Measurements from ENCODE around the gene TTC28. TPM values are rescaled to one million over a fixed set of nuclear protein-coding genes. Genes with fewer than 3 reads are reported as not detected.

The TTC28 gene
- total RNA-seq, 1 donor from 2014 or later: 13.5 TPM

DNA sequence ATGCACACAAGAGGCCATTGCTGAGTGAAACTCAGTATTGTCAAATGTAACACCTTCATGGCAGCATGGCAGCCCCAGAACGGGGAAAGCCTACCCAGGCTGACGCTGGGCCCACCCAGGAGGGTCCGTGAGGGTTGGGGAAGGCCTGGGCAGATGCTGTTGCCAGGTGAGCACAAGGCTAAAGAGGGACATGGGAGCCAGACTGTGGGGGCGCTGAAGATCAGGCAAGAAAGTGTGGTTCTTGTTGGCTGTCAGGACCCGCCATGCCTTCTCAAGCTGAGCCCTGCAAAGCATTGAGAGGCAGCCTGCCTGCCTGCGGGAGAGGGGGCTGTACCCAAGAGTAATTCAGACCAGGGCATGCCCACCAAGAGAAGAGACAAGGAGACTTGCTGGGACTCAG is 675.6 kb downstream of the TTC28 start:
- TF ChIP-seq, protein P1, sequence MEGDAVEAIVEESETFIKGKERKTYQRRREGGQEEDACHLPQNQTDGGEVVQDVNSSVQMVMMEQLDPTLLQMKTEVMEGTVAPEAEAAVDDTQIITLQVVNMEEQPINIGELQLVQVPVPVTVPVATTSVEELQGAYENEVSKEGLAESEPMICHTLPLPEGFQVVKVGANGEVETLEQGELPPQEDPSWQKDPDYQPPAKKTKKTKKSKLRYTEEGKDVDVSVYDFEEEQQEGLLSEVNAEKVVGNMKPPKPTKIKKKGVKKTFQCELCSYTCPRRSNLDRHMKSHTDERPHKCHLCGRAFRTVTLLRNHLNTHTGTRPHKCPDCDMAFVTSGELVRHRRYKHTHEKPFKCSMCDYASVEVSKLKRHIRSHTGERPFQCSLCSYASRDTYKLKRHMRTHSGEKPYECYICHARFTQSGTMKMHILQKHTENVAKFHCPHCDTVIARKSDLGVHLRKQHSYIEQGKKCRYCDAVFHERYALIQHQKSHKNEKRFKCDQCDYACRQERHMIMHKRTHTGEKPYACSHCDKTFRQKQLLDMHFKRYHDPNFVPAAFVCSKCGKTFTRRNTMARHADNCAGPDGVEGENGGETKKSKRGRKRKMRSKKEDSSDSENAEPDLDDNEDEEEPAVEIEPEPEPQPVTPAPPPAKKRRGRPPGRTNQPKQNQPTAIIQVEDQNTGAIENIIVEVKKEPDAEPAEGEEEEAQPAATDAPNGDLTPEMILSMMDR (IDR thresholded peaks at IDR 0.05; ENCODE audit: insufficient read depth, low read length, poor library complexity, severe bottlenecking): no peak
- no peak for DNase-seq (ENCODE audit: low read depth)
- Histone ChIP-seq H3K27me3 (ENCODE audit: control insufficient read depth, insufficient read depth, low read length) (no peaks in the 10 kb centered on the region), H3K4me3 (ENCODE audit: low read depth, low read length) (no peak overlapping the region), H3K36me3 (ENCODE audit: control insufficient read depth, insufficient read depth, low read length) (no peaks in the 10 kb centered on the region)

DNA sequence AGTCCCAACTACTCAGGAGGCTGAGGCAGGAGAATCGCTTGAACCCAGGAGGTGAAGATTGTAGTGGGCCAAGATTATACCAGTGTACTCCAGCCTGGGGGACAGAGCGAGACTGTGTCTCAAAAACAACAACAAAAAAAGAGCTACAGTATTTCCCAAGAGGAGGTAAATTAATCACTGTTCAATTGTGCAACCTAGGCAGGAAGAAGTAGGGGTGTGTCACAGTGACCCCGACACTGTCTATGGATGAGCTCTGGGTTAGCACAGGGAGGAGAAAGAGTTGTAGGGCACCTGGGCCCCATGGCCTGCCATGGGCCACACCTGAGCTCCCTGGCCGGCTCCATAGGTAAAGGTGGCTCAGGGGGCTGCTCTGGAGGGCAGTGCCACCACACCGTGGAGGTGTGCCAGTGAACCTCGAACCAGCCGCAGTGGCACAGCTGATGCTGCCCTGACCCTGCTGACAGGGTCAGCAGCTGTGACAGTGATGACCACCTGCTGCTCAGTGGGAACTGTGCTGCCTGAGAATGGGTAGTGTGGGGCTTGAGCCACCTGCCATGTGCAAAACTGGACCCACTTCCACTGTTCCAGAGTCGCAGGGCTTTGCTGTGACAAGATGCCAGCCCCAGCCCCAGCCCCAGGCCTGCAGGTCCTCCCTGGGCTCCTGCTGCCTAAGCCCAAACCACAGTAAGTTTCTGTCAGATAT is 676.6 kb downstream of the TTC28 start:
- TF ChIP-seq, protein P1 (IDR thresholded peaks at IDR 0.05; ENCODE audit: insufficient read depth, low read length, poor library complexity, severe bottlenecking): no peak
- Histone ChIP-seq H3K4me3 (ENCODE audit: low read depth, low read length) (no peak overlapping the region), H3K36me3 (ENCODE audit: control insufficient read depth, insufficient read depth, low read length) (no peaks in the 10 kb centered on the region), H3K27me3 (ENCODE audit: control insufficient read depth, insufficient read depth, low read length) (no peaks in the 10 kb centered on the region)
- no peak for DNase-seq (ENCODE audit: low read depth)

DNA sequence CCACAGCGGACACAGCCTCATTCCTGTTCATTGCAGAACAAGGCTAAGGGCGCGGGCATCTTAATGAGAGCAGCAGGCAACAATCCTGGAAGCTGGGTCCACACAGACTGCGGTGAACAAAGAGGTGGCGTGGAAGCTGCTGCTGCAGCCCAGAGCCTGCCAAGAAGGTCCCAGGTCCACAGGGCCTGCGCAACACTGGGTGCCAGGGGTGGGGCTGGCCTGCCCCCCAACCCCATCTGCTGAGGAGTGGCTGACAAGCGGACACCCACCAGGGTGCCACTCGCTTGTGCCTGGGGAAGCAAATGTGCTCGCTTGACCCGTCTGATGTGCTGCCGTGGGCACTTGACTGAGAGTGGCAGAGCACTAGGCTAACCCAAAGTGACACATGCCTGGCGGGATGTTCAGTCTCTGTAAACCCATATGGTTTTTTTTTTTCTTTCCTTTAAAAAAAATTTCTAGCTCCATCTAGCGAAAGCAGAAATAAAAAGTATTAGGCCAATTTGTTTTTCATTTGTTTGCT is 677.4 kb downstream of the TTC28 start:
- H3K36me3 ChIP-seq (ENCODE audit: control insufficient read depth, insufficient read depth, low read length): no peaks in the 10 kb centered on the region
- TF ChIP-seq, protein P1 (IDR thresholded peaks at IDR 0.05; ENCODE audit: insufficient read depth, low read length, poor library complexity, severe bottlenecking): no peak
- no peaks in the 10 kb centered on the region for H3K27me3 ChIP-seq (ENCODE audit: control insufficient read depth, insufficient read depth, low read length)
- no peak for DNase-seq (ENCODE audit: low read depth)
- no peak overlapping the region for H3K4me3 ChIP-seq (ENCODE audit: low read depth, low read length)

DNA sequence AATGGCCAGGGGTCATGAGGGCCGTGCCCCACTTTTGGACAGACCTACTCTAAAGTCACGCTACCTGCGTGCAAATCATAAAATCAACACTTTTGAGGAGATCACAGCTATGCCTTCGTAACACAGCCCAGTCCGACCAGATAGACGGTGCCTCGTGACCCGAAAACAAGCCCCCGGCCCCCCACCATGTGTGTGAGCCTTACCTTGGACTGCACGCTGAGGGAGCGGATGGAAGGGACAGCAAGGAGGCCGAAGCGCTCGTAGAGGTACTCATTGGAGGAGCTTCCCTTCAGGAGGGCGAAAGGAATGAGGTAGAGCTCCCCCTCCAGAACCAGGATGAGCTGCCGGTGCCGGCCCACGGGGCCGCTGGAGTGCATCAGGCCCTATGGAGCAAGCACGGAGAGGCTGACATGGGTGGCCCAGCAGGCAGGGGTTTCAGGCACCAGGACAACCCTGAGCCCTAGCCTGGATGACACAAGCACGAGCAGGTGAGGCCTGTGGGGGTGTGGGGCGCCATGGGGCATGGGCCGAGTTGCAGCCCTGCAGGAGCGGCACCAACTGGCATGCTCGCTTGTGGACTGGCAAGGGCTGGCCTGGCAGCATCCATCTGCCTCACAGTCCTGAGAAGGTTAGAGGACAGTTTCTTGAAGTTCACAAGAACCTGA is 678.3 kb downstream of the TTC28 start:
- TF ChIP-seq, protein P1 (IDR thresholded peaks at IDR 0.05; ENCODE audit: insufficient read depth, low read length, poor library complexity, severe bottlenecking): no peak
- no peaks in the 10 kb centered on the region for H3K36me3 ChIP-seq (ENCODE audit: control insufficient read depth, insufficient read depth, low read length)
- H3K4me3 ChIP-seq (ENCODE audit: low read depth, low read length): no peak overlapping the region
- DNase-seq (ENCODE audit: low read depth): no peak
- H3K27me3 ChIP-seq (ENCODE audit: control insufficient read depth, insufficient read depth, low read length): no peaks in the 10 kb centered on the region

DNA sequence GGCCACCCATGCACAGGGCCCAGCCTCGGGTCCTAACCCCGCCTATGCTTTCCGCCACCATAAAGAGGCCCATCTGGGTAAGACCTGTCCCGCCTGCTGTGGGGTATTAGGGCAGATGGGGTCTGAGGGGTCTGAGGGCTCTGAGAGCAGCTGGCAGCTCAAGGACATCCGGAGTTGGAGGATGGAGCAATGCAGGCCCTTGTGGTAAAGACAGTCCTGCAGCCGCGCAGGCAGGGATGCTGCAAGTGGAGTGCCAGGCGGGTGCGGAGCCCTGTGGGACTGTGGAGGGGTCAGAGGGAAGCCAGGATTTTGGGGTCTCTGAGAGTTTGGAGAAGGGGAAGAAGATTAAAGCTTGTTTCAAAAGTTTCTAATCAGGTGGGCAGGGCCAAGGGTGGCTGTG is 679.3 kb downstream of the TTC28 start:
- no peak for DNase-seq (ENCODE audit: low read depth)
- Histone ChIP-seq H3K27me3 (ENCODE audit: control insufficient read depth, insufficient read depth, low read length) (no peaks in the 10 kb centered on the region), H3K4me3 (ENCODE audit: low read depth, low read length) (no peak overlapping the region), H3K36me3 (ENCODE audit: control insufficient read depth, insufficient read depth, low read length) (no peaks in the 10 kb centered on the region)
- TF ChIP-seq, protein P1 (IDR thresholded peaks at IDR 0.05; ENCODE audit: insufficient read depth, low read length, poor library complexity, severe bottlenecking): no peak
